AG08396 (cell line): ENCODE measurements around the gene PFDN6.
"Not testable (repeated sequence)": the region's sequence is repeated elsewhere in the genome, so short reads cannot be mapped to it uniquely, and the experiment has no call there.

ENCODE experiments used
- DNase-seq: peaks from one replicate; pipeline ENCODE4 v3.0.0; 2012; ENCODE audit warnings: low spot score, mixed read lengths

The PFDN6 gene

DNA sequence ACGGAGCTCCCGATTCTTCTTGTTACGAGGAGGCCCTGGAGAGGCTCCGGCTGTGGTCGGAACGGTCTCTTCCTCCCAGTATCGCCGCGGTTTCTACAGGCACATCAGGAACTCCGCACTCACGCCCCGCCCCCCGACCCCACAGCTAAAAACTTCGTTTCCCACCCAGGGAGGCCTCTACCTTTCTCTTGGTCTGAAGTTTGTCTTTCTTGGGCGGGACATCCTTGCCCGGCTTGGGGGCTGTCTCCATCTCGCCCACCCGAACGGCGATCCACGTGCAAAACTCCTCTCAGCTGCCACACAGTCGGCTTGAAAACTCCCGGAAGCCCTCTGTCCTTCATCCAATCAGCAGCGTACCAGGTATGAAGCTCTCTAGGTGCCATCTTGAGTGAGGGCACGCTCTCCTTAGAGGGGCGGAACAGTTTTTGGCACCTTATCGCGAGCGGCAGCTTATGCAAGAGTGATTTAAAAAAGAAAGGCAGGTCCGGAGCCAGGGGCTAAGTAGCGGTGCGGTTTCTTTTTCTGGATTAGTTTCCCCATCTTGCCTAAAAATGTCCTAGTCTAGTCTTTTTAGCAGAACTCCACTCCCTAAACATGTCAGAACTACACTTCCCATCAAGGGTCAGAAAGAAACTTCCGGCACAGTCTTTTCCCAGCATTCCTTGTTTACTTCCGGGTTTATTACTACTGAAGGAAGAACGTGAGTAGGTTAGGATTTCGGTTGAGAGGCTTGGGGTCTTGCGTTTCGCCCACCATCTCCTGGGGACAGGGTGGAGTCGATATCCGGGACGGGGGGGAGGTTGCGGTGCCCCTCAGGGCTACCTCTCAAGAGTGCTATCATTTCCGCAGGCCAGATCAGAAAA lies at the start of gene PFDN6, which contains the start of gene WDR46:
PFDN6 (plus strand) TSS at position 681 of the 863 bp plus-strand sequence. CDS start 256 bp downstream, outside the sequence.
WDR46 (minus strand) TSS at position 319 of the 863 bp plus-strand sequence; CDS start at position 250, 69 bp downstream.
- peak; percentile 91 for DNase-seq

GRCh38 chr6:33241968-33242367 lies 47.4 kb upstream of the PFDN6 start:
- no peak for DNase-seq

DNA sequence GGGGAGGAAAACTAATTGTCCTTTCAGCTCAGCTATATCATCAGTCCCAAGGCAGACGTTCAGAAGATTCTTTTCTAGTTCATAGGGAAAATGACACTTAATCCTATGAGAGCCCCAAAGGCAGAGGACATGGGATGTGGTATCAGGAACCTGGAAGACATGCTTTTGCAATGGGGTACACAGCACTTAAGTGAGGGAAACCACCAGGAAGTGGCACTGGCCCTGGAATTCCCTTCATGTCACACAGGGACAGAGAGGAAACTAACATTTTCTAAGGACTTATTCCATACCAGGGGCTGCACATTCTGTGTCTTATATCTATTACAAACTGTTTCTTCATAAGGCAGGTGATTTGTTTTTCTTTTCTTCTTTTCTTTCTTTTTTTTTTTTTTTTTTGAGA lies 45.9 kb upstream of the PFDN6 start:
- DNase-seq = no peak

- peak; percentile 75 for DNase-seq
These were observed 41.3 kb upstream of the PFDN6 start for GRCh38 chr6:33247977-33248642.

GRCh38 chr6:33248643-33248931 lies 40.8 kb upstream of the PFDN6 start:
- no peak for DNase-seq

- DNase-seq = peak; percentile 91
These were observed 40.3 kb upstream of the PFDN6 start for GRCh38 chr6:33248932-33249731.

GRCh38 chr6:33249732-33250630 lies 39.4 kb upstream of the PFDN6 start:
- peak; percentile 45 for DNase-seq

- no peak for DNase-seq
These were observed 38.7 kb upstream of the PFDN6 start for GRCh38 chr6:33250731-33251130.

DNA sequence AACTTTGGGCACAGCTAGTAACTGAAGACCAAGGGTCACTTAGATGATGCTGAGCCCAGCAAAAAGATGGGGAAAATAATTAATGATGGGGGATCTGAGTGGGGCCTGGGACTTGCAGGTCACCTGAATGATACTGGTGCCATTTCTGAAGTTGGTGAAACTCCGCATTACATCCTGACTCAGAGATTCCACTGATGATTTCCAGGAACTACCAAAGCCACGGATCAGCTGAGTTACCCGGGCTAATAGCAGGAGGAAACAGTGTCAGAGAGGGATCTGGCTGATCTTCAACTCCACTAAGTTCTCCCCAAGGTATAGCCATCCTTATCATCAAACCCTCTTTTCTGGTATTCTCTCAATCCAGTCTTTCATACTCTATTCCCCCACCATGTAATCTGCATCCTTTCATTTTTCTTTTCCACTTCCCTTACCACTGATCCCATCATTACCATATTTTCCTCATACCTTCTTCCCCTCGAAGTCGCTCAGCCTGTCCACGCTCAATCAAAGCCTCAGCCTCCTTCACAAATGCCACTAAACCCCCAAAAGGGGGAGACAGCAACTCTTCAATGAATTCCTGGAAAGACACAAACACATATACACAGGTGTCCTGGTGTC lies 37.9 kb upstream of the PFDN6 start:
- no peak for DNase-seq

- no peak for DNase-seq
These were observed 36.6 kb upstream of the PFDN6 start for GRCh38 chr6:33252759-33253158.

DNA sequence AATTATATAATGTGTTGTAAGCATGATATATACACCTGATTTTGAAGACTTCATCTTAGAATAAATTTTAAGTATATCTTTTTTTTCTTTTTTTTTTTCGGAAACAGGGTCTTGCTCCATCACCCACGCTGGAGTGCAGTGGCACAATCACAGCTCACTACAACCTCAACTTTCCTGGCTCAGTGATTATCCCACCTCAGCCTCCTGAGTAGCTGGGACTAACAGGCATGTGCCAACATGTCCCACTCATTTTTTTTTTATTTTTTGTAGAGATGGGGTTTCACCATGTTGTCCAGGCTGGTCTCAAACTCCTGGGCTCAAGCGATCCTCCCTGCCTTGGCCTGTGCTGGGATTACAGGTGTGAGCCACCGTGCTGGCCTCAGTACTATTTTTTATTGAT lies 34.8 kb upstream of the PFDN6 start:
- DNase-seq = no peak

- DNase-seq = no peak
These were observed 30.4 kb upstream of the PFDN6 start for GRCh38 chr6:33259032-33259431.

- not testable (repeated sequence) for DNase-seq
These were observed 26.9 kb upstream of the PFDN6 start for GRCh38 chr6:33262490-33262889.

GRCh38 chr6:33264015-33264414 lies 25.4 kb upstream of the PFDN6 start:
- no peak for DNase-seq

DNA sequence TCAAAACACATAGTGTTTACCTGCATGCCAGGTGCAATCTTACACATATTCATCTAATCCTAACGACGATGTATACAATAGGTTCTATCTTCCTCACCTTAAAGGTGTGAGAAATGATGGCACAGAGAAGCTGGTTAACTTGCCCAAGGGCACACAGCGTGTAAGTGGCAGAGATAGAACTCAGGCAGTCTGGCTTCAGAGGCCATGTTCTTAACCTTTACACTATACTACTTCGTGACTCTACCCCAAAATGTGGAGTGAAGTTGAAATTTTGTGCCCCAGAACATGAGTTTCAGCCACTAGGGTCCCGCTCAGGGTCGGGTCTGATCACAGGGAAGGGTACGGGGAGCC lies 18.3 kb upstream of the PFDN6 start:
- no peak for DNase-seq

GRCh38 chr6:33271468-33272274 lies 17.7 kb upstream of the PFDN6 start, which contains the start of the genes RPS18 and VPS52:
TSS of gene RPS18 (plus strand) at chr6:33272075. CDS start at chr6:33272120, 45 bp downstream.
TSS of gene VPS52 (minus strand) at chr6:33271876. CDS start at chr6:33271675, 201 bp downstream.
- peak; percentile 93 for DNase-seq

GRCh38 chr6:33272275-33273128 lies 16.9 kb upstream of the PFDN6 start:
- DNase-seq = no peak

- no peak for DNase-seq
These were observed 16.1 kb upstream of the PFDN6 start for GRCh38 chr6:33273129-33273923.
